DMS79 treated with DMSO at 0.1 percent for 48 hours (cell line): ENCODE measurements around the gene PRKCZ.
A peak's percentile ranks its signal among the peaks of the same experiment; 100 is the strongest.

Experiments
- DNase-seq: peaks from one replicate; lab custom pipeline; 2025; lab: John Stamatoyannopoulos, UW

The PRKCZ gene

DNA sequence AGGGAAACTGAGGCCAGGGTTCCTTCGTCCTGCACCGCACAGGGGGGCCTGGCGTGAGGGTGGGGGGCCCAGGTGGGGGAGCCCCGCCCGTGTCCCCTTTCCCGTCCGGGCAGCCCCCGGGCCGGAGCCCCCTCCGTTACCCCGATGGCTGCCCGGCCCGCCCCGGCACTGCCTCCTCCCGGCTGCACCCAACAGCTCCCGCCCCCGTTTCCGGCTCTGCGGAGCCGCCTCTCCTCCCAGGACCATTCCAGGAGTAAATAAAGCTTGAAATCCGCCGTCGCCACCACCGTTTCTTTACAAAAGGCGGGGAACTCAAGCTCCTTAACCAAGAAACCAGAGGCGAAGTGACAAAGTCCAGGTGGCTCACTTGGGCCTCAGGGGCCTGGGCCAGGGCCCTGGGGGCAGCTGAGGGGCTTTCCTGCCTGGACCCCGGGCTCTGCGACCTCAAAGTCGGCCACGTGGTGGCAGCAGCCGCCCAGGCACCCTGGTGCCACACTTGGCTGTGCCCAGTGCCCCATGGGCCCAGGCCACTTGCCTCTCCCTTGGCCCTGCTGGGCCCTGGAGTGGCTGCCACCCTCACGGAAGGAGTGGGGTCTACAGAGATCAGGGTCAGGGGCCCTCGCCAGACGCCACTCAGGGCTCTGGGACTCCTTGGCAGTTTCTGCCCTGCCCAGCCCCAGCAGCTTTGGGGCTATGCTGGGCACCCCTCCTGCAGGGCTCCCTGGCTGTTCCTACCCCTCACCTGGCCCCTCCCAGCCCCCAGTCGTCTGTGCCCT is 144.9 kb downstream of the PRKCZ start:
- DNase-seq, result peak; percentile 89

DNA sequence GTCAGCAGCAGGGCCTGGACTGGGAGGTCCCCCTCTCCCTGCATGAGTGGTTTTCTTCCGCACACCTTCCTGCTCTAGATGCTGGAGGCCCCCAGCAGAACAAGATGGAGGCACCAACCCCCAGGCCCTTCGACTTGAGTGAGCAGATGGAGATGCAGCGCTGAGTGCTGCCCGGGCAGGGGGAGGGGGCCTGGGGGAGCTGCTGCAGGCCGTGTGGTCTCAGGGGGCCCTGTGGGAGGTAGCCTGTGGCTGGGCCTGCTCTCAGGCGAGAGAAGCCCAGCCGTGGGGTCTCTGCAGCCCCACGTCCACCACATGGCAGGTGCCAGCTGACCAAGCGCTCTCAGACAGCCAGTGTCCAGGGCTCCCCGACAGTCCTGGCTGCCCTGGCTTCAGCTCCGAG is 145.6 kb downstream of the PRKCZ start:
- DNase-seq, result no peak

DNA sequence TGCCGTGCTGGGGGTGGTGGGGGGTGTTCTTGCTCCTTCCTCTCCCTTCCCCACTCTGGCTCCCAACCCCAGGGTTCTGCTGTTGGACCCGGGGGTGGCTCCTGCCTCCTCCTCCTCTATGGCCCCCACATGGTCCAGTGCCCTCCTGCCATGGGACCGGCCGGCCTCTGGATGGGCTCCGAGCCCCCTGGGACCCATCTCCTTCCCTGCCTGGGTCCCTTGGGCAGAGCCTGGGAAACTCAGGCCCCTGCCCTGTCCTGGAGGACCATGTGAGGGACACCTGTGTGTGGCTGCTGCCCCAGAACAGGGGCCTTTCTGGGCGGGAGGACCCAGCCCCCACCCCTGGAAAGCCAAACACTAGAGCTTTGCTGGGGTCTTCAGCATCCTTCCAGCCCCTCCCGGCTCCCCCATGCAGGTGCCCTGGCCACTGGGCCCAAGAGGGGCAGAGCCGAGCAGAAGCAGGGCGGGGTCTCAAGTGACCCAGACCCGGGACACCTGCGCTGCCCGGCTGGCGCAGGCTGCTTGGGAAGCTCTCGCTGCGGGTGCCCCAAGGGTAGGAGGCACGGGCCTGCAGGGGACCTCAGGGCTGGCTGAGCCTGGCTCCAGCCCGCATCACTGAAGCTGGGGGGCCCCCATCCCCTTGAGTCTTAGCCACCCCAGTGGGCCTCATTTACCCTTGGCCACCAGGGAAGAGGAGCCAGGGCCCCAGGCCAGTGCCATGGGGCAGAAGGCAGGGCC is 146.9 kb downstream of the PRKCZ start:
- no peak for DNase-seq

DNA sequence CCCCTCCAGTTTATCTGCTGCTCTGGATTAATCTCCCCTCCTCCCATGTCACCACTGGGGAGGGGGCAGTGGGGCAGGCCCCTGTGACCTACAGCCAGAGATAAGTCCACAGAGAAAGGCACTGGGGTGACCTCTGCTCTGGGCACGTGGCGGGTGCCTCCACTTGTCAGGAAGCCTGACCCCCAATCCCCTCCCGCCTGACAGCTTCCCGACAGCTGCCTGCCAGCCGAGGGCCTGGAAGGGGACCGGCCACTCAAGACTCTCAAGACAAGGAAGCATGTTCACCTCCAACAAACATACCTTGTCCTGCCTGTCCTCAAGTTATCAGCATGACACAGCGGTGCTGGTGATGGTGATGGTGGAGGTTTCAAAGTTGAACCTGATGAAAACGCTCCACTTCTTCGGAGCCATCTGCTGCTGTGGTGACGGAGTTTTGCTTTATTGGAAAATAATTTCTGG is 147.5 kb downstream of the PRKCZ start:
- DNase-seq, result no peak

DNA sequence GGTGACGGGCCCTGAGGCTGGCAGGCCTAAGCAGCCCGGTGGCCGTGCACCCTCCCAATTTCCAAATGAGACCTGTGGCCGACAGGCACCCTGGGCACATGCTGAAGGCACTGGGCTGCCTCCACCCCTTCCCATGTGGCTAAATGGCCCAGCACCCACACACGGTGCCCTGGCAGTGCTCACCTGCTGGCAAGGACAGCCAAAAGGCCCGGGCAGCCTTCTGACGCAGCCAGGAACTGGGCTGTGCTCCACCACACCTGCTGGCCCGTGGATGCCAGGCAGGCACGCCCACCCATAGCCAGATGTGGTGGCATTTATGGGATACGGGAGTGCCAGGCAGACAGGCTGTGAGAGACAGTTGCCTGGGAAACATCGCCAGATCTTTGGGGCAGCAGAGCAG is 148.4 kb downstream of the PRKCZ start:
- DNase-seq, result no peak

DNA sequence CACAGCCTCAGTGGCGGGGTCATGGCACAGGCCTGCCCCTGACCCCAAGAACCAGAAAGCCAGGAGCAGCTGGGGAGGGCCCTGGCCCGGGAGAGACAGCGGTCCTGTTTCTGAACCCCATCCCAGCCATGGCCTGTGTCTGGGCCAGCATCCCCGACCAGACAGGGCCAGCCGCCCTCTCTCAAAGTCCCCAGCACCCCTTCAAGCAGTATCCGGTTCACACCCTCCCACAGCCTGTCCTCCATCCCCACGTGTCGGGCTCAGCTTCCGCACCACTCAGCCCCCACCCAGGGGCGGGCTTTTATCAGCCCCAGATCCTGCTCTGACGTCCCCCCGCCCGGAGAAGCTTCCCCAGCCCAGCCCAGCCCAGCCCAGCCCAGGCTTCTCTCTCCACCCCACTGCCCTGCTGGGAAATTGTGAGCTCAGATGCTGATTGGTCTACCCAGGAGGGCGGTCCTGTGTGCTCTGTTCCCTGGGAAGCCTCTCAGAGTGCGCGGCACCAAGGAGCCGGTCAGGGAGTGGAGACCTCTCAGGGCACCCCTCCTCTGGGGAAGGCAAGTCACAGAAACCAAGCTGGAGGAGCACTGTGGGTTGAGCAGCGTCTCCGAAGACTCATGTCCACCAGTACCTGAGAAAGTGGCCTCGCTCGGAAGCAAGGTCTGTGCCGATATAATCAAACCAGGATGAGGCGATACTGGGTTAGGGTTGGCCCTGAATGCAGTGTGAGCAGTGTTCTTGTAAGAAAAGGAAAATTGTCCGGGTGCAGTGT is 149.0 kb downstream of the PRKCZ start:
- DNase-seq, result no peak

DNA sequence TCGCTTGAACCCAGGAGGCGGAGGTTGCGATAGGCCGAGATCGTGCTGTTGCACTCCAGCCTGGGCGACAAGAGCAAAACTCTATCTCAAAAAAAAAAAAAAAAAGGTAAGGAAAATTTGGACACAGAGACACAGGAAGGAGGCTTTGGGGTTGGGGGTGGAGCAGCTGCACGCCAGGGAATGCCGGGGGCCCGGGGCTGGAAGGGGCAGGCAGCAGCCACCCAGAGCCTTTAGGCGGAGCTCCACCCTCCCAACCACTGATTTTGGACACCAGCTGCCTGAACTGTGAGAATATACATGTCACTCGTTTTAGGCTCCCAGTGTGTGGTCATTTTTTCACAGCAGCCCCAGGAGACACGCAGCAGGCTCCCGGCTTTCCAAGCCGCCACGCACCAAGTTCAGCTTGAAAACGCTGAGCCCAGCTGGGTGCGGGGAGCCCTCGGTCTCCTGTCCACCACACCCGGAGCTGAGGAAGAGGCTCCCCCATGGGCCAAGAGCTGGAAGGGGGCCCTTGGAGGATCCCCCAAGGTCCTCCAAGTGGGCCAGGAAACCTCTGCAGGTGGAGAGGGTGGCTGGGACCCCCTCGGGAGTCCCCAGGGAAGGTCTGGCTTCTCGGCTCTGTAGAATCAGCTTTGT is 150.2 kb downstream of the PRKCZ start:
- no peak for DNase-seq

DNA sequence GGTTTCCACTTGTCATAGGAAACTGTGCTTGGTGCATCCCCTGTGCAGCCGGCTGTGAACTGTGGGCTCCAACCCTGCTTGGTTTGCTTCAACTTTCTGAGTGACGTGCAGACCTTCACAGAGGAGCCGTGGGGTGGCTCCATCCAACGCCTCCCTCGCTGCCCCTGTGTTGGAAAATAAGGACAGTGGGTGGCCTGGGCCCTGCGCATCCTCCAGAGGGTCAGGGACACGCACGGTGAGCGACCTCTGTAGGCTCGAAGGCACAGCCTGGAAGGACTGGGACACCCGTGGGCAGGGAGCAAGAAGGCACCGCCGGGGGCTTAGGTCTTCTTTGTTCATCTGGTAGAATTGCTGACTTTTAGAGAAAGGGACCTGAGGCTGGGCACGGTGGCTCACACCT is 150.9 kb downstream of the PRKCZ start:
- no peak for DNase-seq

DNA sequence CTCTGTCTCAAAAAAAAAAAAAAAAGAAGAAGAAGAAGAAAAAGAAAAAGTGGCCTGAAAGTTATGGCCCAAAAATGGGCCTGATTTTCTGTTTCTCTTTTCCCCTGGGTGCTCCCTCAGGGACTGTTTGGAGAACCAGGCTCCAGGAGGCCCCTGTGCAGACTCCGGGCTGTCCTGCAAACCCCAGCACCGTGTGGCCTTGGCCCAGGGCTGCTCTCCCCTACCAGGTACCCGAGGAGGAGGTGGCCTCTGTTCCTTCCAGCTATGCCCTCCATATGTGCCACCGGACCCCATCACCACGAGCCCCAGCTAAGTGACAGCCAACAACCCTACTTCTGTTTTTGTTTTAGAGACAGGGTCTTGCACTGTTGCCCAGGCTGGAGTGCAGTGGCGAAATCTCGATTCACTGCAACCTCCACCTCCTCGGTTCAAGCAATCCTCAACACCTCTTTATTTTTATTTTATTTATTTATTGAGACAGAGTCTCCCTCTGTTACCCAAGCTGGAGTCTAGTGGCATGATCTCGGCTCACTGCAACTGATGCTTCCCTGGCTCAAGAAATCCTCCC is 151.9 kb downstream of the PRKCZ start:
- no peak for DNase-seq

DNA sequence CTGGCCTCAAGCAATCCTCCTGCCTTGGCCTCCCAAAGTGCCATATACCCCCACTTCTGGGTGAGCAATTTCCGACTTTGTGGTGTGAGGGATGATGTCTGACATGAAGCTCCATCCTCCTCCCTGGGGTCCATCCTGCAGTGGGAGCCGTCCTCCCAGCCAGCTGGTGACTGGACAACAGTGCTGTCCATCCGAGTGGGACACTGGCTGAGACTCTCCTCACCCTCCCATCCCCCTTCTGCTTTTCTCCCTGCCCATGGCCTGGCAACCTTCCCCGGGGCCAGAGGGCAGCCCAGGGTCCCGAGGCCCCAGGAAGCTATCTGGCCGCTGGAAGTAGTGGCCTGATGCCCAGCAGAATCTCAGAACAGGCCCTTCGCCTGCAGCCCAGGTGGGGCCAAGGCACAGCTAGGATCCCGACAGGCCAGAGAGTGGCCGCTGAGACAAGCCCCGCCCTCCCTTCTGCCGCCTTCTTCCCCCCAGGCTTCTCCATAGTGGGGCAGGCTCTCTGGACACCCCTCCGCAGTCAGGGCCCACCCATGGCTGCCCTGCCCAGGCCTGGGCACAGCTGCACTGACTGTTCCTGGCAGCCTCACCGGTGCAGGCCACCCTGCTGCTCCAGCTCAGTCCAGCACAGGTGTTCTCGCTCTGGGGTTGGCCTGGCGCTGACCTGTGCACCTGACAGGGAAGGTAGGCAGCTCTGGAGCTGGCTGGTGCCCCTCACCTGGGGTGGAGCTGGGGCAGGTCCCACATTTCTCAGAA is 152.8 kb downstream of the PRKCZ start:
- no peak for DNase-seq

DNA sequence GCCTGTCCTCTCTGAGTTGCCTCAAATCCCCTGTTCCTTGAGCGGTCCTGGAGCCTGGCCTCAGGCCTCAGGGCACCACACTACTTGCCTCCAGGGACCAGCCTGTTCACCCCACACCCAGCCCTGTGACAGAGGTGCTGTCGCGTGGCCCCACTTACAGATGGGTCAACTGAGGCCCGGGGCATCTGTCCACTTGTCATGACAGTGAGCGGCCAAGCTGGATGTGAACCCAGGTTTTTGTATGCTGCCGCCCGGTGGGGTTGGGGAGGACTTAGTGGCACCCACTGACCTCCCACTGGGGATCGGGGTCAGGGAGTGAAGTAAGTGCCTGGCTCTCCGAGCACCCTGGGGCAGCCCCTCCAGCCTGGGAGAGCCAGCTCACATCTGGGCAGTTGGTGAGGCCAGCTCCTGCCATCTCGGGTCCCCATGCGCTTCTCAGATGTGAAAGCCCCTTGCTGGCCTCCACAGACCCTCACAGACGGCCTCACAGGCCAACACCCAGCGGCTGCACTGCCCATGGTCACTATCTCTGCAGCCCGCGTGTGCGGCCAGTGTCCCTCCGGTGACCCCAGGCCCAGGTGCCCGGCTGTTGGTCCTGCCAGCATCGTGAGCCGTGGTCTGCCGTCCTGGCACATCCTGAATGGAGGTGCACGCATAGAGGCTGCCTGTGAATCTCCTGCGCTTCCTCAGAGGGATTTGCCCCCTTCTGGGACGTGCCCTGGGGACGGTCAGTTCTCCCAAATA is 153.6 kb downstream of the PRKCZ start:
- no peak for DNase-seq

DNA sequence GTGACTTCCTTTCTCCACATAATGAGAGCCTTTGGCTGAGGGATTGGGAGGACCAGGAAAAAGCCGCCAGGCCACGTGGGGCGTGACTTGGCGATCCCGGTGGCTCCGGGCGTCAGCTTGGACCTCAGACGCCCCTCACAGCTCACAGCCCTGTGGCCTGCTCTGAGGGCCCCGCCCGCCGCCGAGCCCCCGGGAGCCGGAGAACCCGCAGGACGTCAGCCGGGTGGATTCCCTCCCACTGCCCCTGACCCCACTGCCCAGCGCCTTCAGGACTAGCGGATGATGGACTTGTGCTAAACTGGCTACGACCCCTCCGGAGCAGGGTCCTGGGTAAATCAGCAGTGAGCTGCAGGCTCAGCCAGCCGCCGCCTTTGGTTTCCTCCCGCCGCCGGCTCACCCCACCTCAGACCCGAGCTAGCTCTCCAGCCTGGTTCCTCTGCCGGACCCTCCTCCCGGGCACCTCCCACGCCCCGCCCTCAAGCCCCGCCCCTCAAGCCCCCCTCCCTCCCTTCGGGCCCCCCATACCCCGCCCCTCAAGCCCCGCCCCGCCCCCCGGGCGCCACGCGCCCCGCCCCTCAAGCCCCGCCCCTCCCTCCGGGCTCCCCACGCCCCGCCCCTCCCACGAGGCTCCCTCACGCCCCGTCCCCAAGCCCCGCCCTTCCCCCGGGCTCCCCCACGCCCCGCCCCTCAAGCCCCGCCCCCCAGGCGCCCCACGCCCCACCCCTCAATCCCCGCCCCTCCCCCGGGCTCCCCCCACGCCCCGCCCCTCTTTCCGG is 154.4 kb downstream of the PRKCZ start:
- peak; percentile 20 for DNase-seq

DNA sequence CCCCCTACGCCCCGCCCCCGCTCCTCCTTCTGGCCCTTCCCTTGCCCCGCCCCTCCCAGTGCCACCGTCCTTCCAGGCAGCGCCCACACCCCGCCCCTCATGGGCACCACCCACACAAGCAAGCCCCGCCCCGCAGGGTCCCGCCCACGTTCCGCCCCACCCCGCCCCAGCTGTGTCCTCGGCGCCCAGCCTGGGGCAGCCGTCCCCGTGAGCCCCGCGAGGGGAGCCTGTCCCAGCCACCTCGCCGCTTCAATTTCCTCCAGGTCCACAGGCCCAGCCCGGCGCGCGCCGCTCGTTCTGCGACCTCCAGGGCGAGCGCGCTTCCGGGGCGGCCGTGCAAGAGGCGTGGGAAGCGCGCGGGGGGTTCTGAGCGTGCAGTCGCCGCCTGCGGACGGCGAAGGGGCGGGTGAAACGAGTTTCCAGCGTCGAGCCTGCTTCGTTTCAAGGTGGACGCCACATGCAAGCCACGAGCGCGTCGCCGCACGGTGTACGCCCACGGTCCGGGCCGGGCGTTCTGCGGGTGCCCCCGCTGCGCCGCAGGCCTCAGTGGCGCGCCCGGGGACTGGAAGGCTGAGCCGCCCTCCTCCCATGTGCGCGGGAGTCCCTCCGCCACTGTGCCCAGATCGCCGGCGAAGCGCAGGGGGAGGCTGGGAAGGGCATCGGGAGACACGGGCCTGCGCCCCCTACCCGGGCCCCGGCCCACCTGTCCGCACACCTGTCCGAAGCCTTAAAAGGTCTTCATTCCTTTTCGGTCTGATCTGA is 155.2 kb downstream of the PRKCZ start:
- peak; percentile 13 for DNase-seq

DNA sequence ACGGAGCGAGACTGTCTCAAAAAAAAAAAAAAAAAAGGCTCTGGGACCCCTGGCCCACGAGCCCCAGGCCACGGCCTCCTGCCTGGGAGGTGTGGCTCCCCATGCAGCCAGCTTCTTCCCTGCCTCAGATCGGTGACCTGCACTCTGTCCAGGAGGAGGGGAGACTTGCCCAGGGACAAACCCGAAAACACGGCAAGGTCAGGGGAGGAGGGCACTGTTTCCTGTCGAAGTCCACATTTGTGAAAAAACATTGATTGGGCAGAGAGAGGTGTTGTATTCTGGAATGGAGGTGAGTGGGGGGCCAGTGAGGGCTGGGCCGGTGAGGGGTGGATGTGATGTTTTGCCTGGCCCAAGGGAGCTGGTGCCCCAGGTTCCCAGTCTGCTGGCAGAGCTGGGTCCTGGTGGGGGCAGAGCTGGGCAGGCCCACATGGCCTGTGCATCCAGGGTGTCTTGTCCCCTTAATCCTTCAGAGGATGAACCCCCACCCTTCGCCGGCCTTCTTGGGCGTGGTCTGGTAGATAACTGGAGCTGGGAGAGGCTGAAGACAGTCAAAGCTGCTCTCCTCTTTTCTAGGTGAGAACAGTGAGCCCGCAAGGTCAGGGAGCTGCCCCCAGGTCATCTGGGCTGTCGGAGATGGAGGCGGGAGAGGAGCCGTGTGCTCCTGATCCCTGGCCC is 156.7 kb downstream of the PRKCZ start:
- DNase-seq, result no peak

DNA sequence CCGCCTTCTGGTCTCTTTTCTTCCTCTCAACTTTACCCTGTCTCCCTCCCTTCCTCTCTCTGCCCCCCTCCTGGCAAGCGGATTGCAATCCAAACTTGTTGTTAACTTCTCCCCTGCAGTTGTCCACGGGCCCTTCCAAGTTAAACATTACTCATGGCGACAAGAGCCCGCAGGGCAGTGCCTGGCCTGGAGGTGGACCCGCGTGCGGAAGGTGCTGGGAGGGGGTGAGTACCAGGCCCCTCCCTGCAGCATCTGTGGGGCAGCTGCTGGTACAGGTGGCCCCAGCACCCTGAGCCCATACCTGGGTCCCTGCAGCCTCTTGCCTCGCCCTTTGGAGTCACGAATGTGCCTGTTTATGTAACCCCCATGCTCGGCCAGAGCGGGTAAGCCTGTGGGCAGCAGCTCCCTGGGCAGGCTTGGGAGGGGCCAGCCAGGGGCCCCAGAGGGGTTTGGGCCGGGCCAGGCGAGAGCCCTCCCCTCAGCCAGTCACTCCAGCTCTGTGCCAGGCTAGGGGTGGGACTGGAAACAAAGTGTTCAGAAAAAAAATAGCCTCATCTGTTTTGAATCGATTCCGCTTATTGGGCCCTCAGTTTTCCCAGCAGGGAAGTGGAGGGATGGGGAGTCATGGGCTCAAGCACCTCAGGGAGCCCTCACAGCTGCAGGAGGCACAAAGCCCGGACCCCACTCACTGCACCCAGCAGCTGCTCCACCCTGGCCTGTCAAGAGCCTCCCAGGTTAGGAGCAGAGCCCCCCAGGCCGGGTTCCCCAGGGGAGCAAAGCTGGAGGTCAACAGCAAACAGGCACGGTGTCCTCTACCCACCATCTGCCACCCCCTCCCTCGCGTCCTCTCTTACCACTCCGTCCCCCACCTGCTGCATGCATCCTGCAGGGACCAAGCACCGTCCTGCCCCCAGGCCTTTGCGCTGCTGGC is 158.4 kb downstream of the PRKCZ start:
- no peak for DNase-seq

DNA sequence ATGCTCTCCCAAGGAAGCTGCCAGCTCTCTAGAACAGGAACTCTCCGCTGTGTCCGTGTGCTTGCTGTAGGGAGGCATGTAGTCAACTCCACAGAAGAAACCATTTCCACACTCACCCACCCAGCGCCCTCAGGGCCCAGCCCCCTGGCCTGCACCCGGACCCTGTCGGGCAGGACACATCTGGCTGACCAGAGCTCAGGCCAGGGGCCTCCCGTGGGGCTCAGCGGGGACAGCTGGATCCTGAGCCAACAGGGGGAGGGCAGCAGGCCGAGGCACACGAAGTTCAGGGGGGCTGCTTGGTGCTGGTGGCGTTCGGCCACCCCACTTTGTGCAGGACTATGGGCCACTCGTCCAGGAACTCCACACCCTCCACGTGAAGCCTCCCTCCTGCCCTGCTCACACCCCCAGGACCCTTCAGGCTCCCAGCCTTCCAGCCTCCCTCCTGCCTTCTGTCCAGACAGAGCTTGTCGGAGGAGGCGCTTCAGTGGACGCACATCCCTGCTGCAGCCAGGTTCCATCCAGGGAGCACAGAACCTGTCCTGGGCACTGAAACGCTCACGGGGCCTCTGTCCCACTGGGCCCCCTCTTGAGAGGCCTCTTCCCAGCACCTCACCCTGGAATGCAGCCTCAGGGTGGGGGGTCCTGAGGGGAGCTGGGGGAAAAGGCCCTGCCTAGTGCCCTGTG is 159.3 kb downstream of the PRKCZ start:
- no peak for DNase-seq
